ENCODE results near the gene MRPL38. TPM values are rescaled to one million over a fixed set of nuclear protein-coding genes. Genes with fewer than 3 reads are reported as not detected.

The MRPL38 gene
- total and polyA plus RNA-seq, 2 donors from 2014 or later: 89.8 to 114 TPM

DNA sequence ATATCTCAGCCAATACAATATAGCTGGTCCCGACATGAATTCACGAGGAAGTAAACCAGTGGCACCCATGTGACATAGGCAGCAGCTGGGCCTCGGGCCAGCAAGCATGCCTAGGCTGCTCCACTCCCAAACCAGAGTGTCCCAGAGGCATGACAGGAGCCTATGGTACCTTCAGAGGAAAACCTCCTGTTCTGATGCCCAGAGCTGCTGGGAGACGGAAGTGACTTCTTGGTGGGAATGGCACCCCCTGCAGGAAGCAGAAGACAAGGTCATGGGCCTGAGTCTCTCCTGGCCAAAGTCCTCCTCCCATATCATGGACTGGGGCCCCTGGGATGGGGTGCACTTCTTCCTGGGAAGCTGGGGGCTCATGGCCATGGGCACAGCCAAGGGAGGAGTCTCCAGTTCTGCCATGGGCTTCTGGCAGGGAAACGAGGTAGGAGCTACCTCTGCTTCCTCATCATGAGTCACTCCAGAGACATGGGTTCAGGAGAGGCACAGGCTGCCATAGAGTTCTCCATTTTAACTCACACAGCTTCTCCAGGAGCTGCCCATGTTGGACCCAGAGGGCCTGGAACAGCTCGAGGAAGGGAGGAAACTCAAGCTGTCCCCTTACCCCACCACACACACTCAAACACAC lies 22.7 kb upstream of the MRPL38 start:
- DNase-seq: no peak
- H3K27me3 ChIP-seq (ENCODE audit: control insufficient read depth, insufficient read depth, low read length): no peaks in the 10 kb centered on the region
- H3K9me3 ChIP-seq (ENCODE audit: control insufficient read depth in 2 of 3, insufficient read depth in 1 of 3, low read length in 3 of 3): no peaks in the 10 kb centered on the region
- H3K36me3 ChIP-seq (ENCODE audit: control insufficient read depth in 2 of 3, insufficient read depth in 3 of 3, low read length in 3 of 3): peaks cover 0 to 5% (median 3%) of the 10 kb centered on the region in 3 donors
- TF ChIP-seq, protein P1, sequence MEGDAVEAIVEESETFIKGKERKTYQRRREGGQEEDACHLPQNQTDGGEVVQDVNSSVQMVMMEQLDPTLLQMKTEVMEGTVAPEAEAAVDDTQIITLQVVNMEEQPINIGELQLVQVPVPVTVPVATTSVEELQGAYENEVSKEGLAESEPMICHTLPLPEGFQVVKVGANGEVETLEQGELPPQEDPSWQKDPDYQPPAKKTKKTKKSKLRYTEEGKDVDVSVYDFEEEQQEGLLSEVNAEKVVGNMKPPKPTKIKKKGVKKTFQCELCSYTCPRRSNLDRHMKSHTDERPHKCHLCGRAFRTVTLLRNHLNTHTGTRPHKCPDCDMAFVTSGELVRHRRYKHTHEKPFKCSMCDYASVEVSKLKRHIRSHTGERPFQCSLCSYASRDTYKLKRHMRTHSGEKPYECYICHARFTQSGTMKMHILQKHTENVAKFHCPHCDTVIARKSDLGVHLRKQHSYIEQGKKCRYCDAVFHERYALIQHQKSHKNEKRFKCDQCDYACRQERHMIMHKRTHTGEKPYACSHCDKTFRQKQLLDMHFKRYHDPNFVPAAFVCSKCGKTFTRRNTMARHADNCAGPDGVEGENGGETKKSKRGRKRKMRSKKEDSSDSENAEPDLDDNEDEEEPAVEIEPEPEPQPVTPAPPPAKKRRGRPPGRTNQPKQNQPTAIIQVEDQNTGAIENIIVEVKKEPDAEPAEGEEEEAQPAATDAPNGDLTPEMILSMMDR (IDR thresholded peaks at IDR 0.05; ENCODE audit: borderline replicate concordance, extremely low read depth, insufficient read depth): no peak
- intact Hi-C loops (cut with DNase I): no loop called here
- peaks cover 0 to 7% (median 0%) of the 10 kb centered on the region in 3 donors for H3K4me1 ChIP-seq (ENCODE audit: control insufficient read depth in 2 of 3, insufficient read depth in 2 of 3, low read depth in 1 of 3, low read length in 3 of 3)
- no peak for FAIRE-seq
- no peak overlapping the region for H3K27ac ChIP-seq (ENCODE audit: low read depth in 2 of 2, low read length in 2 of 2)
- no peak overlapping the region for H3K4me3 ChIP-seq (ENCODE audit: low read length in 3 of 3)
- no peak overlapping the region for H3K9ac ChIP-seq (ENCODE audit: low read length in 3 of 3)

DNA sequence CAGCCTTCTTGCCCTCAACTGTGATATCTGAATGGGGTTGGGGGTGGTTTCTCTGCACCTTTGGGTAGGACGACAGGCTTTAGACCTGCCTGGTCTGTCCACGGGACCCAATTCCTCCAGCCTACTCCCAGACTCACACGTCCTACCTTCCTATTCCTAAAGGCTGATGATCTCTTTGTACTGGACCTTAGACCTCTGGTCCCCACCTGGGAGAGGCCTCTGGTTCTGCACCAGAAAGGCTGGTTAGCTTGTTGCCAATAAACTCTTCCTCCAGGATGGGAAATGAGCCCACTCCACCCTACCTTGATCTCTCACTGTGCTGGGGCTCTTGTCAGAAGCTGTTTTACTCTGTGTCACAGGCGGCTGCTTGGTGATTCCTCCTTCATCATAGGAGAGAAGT lies 21.8 kb upstream of the MRPL38 start:
- peaks cover 0 to 12% (median 0%) of the 10 kb centered on the region in 3 donors for H3K4me1 ChIP-seq (ENCODE audit: control insufficient read depth in 2 of 3, insufficient read depth in 2 of 3, low read depth in 1 of 3, low read length in 3 of 3)
- TF ChIP-seq, protein P1 (IDR thresholded peaks at IDR 0.05; ENCODE audit: borderline replicate concordance, extremely low read depth, insufficient read depth): no peak
- H3K9me3 ChIP-seq (ENCODE audit: control insufficient read depth in 2 of 3, insufficient read depth in 1 of 3, low read length in 3 of 3): no peaks in the 10 kb centered on the region
- H3K27ac ChIP-seq (ENCODE audit: low read depth in 2 of 2, low read length in 2 of 2): no peak overlapping the region
- H3K36me3 ChIP-seq (ENCODE audit: control insufficient read depth in 2 of 3, insufficient read depth in 3 of 3, low read length in 3 of 3): peaks cover 0 to 5% (median 3%) of the 10 kb centered on the region in 3 donors
- no peak overlapping the region for H3K9ac ChIP-seq (ENCODE audit: low read length in 3 of 3)
- FAIRE-seq (no peak), DNase-seq (peak in 1 of 5 donors; percentile 9)
- intact Hi-C loops (cut with DNase I): no loop called here
- H3K27me3 ChIP-seq (ENCODE audit: control insufficient read depth, insufficient read depth, low read length): no peaks in the 10 kb centered on the region
- no peak overlapping the region for H3K4me3 ChIP-seq (ENCODE audit: low read length in 3 of 3)

DNA sequence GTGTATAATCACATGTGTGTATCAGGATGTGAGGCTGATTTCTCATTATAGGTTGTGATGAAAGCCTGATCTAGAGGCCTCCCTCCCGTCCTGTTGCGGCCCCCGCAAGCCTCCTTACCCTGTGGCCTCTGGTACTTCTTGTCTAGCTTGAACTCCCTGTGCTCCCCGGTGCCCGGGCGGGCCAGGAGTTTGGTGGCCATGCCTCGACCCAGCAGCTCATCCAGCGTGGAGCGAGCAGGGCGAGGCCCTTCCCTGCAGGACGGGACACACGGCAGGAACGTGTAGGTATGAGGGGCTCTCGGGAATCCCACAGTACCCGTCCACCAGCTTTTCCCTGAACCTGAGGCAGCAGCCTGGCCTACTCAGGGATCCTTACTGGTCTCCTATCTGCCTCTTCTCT lies 21.2 kb upstream of the MRPL38 start:
- no peak overlapping the region for H3K27ac ChIP-seq (ENCODE audit: low read depth in 2 of 2, low read length in 2 of 2)
- H3K9me3 ChIP-seq (ENCODE audit: control insufficient read depth in 2 of 3, insufficient read depth in 1 of 3, low read length in 3 of 3): no peaks in the 10 kb centered on the region
- peaks cover 0 to 12% (median 0%) of the 10 kb centered on the region in 3 donors for H3K4me1 ChIP-seq (ENCODE audit: control insufficient read depth in 2 of 3, insufficient read depth in 2 of 3, low read depth in 1 of 3, low read length in 3 of 3)
- intact Hi-C loops (cut with DNase I): no loop called here
- no peak overlapping the region for H3K9ac ChIP-seq (ENCODE audit: low read length in 3 of 3)
- FAIRE-seq (no peak), DNase-seq (peak in 1 of 5 donors; percentile 60)
- TF ChIP-seq, protein P1 (IDR thresholded peaks at IDR 0.05; ENCODE audit: borderline replicate concordance, extremely low read depth, insufficient read depth): no peak
- H3K4me3 ChIP-seq (ENCODE audit: low read length in 3 of 3): no peak overlapping the region
- peaks cover 0 to 5% (median 3%) of the 10 kb centered on the region in 3 donors for H3K36me3 ChIP-seq (ENCODE audit: control insufficient read depth in 2 of 3, insufficient read depth in 3 of 3, low read length in 3 of 3)
- H3K27me3 ChIP-seq (ENCODE audit: control insufficient read depth, insufficient read depth, low read length): no peaks in the 10 kb centered on the region

Data from kidney (tissue), 14 donors.